Measurements from ENCODE around the gene SH3GLB1. TPM values are rescaled to one million over a fixed set of nuclear protein-coding genes. Genes with fewer than 3 reads are reported as not detected.

SH3GLB1 gene
- polyA plus RNA-seq, 10 donors, result 110 to 203 (median 161) TPM

DNA sequence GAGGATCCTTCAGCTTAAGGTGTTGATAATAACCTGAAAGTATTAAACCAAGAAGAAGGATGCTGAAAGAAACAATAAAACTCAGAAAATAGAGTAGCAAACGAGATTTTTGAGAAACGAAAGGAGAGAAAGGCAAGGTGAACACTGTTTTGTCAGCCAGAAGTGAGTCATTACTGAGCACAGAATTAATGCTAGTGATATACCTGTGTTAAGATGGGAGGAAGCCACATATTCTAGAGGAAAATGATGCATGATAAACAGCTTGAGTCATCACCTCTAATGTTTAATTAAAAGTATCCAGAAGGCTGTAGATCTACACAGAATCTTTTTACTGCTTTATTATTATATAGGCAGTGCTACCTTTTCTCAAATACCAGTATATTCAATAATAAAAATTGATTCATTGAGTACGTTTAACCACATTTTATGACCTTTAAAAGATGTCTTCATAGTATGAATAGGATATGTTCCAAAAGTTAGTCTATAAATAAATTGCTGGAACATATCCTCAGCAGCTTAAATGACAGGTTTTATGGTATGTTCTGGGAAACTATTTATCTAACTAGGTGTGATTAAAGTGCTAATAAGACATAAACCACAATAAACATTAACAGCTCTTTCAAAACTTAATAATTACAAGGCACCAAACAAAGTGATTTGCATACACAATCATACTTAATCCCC is 10.3 kb downstream of the SH3GLB1 start:
- DNase-seq, result no peak

DNA sequence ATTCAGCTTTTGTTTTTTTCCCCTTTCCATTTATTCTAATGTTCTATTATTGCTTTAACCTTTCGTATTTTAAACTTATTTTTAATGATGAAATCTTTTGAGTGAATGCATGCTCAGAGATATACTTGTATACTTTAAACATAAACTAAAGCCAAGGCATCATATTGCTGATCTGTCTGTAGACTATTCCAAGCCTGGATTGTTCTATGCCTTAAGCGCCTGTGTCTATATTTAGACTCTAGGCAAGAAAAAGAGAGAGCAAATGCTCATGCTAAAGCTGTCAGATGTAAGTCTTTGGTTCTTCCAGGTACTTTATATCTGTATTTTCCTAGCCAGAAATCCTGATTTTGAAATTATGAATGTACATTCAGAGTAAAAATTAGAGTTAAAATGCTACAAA is 14.4 kb downstream of the SH3GLB1 start:
- no peak for DNase-seq

DNA sequence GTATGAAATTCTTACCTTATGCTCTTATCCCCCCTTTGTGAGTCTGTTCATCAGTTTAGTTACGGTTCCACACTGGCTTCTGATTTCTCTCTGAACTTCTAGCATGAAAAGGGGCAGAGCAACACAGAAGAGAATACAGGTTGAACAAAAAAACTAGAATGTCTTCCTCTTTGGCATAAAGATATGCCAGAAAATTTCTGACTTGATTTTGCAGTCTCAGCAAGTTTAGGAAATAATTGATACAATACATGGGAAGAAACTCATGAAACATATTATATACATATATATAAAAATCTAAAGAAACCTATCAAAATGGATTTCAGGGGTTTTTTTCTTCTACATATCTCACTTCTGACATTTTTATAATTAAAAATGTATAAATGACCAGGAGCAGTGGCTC is 27.0 kb downstream of the SH3GLB1 start:
- DNase-seq, result no peak

DNA sequence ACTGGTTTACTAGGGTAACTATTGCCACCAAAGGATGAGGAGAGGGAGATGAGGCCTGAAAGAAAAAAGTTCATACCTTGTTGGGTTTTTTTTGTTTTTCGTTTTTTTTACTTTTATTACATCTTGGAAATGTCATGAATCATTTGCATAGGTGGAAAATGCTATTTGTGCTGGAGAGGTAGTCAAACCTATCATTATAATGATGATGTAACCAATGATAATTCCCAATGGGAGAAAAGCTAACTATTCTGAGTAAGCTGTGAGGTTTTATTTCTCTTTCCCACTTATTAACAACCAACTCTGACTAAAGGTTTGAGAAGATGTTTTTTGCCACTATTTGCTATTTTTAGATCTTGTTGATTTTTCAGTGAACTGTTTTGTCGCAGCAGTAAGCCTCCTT is 29.0 kb downstream of the SH3GLB1 start:
- no peak for DNase-seq

DNA sequence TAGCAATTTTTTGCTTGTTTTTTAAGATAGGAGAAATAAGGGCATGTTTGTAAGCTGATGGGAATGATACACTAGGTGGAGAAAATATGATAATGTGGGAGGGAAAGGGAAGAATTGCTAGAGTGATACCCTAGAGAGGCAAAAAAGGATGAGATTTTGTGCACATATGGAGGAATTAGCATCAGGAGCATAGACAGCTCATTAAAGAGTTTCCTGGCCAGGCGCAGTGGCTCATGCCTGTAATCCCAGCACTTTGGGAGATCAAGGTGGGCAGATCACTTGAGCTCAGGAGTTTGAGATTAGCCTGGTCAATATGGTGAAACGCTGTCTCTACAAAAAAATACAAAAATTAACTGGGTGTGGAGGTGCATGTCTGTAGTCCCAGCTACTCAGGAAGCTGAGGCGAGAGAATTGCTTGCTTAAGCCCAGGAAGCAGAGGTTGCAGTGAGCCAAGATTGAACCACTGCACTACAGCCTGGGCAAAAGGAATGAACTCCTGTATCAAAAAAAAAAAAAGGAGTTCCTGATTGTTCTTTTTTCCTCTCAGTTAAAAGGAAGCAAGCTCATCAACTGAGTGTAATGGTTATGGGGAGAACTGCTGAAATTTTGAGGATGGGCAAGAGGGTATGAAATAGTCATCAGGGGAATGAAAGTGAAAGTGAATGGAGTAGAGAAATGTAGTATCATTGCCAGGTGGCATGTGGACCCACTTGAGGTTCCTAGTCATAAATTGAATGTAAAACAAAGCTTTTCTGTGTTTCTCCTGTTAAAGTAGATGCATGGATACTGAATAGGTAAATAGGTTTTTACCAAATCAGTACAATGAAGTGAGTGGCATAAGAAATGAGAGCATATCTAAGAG is 35.5 kb downstream of the SH3GLB1 start:
- no peak for DNase-seq

DNA sequence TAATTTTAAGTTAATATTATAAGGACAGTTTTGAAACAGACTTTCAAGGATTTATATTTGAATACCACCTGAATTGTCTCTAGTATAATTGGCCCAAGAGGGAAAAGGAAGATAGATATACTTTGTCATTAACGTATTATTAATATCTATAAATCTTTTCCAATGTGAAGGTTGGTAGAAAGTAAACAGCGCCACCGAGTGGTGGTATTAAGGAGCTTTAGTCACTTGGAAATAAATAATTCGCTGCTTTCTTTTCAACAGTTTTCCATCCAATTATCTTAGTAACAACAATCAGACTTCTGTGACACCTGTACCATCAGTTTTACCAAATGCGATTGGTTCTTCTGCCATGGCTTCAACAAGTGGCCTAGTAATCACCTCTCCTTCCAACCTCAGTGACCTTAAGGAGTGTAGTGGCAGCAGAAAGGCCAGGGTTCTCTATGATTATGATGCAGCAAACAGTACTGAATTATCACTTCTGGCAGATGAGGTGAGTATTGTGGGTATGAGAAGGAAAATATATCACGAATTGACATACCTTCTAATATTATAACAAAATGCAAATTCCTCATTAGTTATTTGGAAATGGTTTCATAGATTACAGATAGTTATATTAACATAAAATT is 37.7 kb downstream of the SH3GLB1 start:
- DNase-seq, result peak; percentile 11 to 40 (median 23)

DNA sequence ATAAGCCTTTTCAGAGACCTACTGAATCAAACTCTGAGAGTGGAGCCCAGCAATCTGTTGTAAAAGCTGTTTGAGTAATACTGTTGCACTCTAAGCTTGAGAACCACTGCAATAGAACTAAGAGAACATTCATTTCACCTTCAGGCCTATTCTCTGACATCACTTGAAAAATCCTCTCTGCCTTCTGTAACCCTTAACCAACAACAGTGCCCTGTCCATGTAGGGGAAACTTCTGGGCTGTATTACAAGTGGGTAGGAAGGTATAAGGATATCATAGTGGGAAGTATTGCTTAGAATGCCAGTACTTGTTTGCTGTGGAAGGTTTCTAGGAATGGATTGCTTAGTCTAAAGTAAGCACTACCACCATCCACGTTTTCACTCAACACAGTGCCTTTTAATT is 42.9 kb downstream of the SH3GLB1 start:
- no peak for DNase-seq

DNA sequence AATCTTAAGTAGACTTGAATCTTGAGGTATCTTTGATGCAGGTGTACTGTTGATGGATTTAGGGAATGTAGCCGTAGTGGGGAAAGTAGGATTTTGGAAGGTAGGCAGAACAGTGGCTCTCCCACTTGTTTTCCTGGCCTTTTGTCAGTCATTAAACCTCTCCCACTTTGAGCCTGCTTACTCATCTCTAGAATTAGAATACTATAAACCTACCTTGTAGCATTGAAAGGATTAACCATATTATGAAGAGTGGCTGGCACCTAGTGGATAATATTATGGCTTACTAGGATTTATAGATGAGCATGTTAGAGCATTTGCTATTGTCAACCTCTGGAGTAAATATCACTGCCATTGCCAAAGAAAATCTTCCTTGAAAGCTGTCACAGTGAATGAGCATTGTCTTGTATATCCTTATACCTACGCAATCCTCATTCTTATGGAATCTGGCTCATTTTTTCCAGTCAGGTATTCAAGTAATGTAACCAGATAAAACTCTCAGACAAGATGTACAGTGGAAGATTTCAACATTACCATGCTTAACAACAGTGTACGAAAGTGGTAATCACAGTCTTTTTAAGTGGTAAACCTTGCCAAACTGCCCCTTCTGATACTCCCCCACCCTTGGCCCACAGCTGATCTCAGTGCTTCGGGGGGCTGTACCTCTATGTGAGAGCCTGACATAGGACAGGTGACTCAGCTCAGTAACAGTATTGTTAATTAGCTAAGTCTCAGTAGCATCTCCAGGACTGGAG is 44.4 kb downstream of the SH3GLB1 start:
- no peak for DNase-seq

DNA sequence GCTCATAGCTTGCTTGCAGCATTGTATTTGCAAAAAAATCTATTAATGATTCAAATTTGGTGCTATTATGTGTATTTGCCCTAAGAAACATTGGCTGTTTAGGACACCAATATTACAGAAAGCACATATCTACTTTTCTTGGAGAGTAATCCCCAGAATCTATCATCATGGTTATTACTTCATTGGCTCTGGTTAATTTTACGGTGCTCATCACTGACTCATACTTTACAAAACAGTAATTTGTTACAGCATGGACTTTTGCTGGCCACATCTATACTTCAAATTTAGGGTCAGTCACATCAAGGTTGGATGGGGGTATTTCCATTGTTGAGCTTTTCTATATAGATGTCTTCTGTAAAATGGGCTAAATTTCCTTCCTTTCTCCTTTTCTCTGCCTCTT is 45.7 kb downstream of the SH3GLB1 start:
- DNase-seq, result no peak

DNA sequence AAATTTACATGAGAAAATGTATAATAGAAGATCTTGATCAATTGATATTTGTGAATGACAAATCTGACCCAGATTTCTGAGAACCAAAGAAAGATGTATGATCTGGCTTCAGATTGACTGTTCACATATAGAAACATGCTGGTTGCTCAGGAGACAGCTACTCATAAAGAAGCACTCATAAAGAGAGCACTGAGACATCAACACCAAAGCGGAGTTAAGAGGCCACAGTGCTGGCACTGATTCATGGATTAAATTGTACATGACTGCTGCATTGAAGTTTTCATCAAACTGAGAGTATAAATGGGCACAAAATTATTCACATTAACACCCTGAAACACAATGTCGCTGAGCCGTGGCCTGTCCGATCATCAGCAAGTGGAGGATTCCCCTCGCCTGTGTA is 46.2 kb downstream of the SH3GLB1 start:
- DNase-seq, result no peak

DNA sequence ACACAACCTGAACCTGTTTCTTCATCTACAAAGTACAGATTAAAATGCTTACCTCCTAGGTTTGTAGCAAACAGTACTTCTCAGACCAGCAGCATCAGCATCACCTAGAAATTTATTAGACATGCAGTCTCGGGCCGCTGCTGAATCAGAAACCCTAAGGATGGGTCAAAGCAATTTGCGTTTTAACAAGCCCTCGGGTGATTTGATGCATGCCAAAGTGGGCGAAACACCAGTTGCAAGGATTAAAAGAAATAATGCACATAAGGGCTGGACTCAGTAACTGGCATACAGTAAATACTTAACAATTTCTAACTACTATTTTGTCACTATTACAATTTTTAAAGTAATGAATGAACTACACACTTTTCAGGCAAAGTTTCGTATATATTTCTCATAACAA is 47.5 kb downstream of the SH3GLB1 start:
- DNase-seq, result no peak

DNA sequence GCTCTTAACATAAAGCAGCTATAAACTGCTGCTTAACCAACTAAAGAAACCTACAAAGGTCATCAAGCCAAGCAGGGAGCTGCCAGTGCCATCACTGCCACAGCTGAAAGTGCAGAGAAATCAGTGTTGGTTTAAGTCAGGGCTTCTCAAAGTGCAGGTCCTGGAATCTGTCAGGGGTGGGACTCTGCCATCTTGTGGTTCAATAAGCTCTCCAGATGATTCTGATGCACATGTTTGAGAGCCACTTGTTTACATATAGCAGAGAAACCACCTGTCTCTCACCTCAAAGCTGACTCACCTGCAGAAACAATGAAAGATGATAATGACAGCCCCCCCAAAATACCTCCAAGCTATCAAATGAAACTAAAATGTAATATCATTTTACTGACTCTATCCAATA is 49.3 kb downstream of the SH3GLB1 start:
- DNase-seq, result no peak

DNA sequence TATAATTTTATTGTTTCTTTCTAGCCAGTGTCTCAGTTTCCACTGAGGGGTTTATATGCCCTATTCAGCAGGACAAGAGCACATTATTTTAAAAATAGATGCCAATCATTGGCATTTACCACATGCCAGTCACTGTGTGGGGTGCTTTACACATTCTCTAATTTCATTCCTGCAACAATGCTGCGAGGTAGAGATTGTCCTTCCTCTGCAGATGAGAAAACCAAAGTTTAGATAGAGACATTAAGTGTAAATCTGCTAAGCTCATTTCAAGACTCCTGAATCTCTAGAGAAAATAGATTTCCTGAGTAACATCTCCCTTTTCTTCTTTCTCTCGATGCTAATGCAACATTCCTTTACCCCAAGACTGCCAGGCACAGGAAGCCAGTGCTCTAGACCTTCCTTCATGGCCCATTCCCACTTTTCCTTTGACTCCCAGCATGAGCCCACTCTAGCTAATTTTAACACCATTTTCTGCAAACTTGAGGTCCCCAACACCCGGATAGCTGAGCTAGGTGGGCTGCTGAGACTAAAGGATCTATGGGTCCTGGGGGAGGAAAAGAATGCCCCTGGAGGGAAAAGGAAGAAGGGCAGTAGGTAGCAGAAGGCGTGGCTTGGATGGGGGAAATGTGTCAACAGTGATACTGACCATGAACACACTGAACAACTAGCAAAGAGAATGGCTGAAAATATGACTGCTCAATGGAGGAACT is 50.0 kb downstream of the SH3GLB1 start:
- no peak for DNase-seq

DNA sequence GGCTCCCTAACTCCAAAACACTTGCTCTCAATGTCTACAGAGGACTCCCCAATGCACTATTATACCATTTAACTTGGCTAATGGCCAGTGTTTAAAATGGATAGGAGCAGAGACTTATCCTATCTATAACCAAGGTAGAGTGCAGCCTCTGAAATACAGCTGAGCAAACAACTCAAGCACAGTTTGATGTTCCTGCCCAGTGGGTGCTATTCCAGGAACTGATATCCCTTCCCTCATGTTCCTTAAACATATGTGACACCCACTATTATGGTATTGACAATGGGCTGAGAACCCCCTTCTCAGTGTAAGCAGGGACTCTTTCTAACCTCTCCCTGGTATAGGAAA is 51.7 kb downstream of the SH3GLB1 start:
- DNase-seq, result no peak

DNA sequence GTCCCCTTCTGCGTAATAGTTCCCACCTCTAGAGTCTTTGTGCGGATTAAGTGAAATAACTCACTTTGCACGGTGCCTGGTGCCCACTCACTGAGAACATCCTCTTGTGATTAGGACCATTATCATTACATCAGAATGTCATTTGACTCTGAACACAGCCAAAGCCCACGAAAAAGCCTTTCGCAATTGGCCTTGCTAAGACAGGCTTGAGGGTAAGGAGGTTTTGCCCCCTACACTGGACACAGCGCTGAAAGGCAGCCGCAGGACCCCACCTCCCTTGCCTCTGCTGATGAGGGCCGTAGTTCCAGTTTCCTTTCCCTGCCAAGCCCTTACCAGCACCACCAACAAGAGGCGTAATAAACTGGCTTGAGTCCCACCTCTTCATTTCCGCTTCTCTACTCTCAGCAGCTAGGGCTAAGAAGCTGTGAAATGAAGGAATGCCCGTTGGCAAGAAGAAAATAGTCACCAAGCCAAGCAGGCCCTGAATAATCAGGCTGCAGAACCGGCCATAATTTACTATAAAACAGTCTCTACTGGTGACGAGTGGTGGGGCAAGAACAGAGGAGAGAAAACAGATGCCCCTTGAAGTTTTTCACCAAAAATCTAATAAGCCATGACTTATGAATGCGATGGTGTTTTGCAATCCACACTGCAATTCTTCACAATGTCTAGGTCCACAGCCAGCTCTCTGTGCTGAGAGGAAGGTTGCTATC is 53.1 kb downstream of the SH3GLB1 start:
- DNase-seq, result peak in 2 of 3 donors; percentile 36 to 70

DNA sequence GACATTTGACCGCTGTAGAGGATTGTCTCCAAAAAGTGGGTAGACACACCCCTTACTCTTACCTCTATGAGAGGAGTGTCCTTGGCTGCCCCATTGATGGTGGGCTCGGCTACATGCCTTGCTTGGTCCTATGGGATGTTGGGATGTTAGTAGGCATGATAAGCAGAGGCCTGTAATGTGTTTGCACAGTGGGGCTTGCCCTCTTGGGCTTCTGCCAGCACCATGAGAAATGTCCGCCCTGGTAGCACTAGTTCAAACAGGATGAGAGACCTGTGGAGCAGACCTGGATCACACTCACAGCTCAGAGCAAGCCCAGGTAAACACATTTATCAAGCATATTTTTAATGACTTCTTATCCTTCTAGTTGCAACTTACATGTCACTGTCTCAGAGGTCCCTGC is 54.2 kb downstream of the SH3GLB1 start:
- no peak for DNase-seq

DNA sequence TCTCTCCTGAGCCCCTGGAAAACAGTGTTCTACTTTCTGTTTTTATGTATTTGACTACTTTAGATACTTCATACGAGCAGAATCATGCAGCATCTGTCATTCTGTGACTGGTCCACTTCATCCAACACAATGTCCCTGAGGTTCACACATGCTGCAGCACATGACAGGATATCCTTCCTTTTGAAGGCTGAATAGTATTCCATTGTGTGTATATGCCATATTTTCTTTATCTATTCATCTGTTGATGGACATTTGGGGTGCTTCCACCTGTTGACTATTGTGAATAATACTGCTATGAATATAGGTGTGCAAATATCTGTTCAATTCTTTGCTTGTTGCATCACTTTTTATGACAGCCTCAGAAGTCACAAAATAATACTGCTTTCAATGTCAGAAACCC is 55.8 kb downstream of the SH3GLB1 start:
- DNase-seq, result no peak

DNA sequence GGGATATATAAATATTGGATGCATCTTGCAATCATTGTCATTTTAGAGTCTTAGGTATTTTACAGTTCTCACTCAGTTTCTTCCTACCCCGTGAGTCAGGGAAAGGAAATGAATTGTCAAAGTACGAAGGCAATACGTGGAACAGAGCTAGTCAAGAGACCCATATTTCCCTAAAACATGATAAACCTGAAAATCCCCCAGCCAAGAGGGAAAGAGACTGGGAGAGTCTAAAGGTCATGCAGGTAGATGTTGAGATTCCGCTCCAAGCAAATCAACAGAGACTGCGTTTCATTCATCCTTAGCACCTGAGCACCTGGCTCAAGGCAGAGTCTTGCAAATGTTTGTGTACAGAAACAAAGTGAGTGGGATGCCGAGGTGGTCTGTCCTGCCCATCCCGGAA is 58.0 kb downstream of the SH3GLB1 start:
- no peak for DNase-seq

DNA sequence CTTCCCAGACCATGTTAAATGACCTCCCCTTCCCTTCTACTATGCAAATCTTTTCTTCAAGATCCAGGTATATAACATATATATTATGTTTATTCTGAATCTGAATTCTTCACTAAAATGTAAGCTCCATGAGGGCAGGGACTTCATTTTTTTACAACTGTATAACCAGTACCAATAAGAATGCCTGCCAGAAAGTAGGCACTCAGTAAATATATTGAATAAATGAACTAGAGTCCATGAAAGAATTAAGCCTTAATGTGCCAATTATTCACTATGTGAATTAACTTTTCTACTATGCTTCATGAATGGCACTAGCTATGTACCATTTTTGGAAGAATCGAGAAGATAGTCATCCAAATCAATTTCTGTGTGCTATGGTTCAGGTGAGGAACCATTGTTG is 60.1 kb downstream of the SH3GLB1 start:
- DNase-seq, result no peak

DNA sequence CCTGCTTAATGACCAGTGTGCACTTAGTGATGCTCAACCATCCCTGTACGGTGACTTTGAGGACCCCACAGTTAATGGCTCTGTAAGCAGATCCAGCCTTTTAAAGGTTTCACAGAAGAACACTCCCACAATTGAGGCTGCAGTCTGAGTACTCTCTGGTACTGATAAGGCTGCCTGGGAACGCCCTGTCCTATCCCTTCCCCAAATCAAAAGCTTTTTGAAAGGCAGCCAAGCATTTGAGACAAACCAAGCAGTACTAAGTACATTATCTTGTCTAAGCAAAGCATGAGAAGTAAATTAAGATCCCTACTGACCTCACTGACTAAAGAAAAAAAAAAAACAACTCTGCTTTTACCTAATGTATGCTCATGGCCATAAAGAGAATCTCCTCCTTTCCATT is 60.7 kb downstream of the SH3GLB1 start:
- no peak for DNase-seq

DNA sequence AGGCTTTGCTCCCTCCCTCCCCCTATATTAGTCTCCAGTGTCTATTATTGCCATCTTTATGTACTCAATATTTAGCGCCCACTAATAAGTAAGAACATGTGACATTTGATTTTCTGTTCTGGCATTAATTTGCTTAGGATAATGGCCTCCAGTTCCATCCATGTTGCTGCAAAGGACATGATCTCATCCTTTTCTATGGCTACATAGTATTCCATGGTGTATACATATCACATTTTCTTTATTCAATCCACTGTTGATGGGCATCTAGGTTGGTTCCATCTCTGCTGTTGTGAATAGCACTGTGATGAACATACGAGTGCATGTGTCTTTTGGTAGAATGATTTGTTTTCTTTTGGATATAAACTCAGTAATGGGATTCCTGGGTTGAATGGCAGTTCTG is 61.3 kb downstream of the SH3GLB1 start:
- no peak for DNase-seq

All from muscle of back (tissue), 11 donors.